HCT116 (cell line): ENCODE data around the gene SYT3. TPM values are rescaled to one million over a fixed set of nuclear protein-coding genes. Genes with fewer than 3 reads are reported as not detected.

Experiments used
- ATAC-seq: fragments of 200-7000 bp; cut with Tn5 transposase; 2 replicates; pipeline ENCODE4 v1.9.1; 2020; ENCODE audit warnings: mild to moderate bottlenecking, moderate library complexity
- BruUV-seq: library from RNA; stranded (reverse); fragments of 400-500 nt; replicated peaks from 2 replicates; lab custom pipeline; 2021; lab: Mats Ljungman, UMichigan
- CTCF ChIA-PET: fragments of 300-600 bp; sonication (Branson Sonifier 250); formaldehyde crosslinking; loops from one replicate; lab custom pipeline; 2021; ENCODE audit warnings: antibody characterized with exemption; lab: Charles Lee
- POLR2A ChIA-PET: fragments of 300-600, 350-600 bp; sonication (Branson Sonifier 250); formaldehyde crosslinking; loops from one replicate; lab custom pipeline; 2021; ENCODE audit warnings: antibody characterized with exemption; lab: Charles Lee
- RAD21 ChIA-PET, 2 experiments: fragments of 300-600 bp; sonication (Branson Sonifier 250); formaldehyde crosslinking; loops; one replicate each; lab custom pipeline; 2023; ENCODE audit warnings: low total read pairs in 2 of 2; ENCODE audit not compliant: uncharacterized antibody in 2 of 2, unreplicated experiment in 2 of 2, low non-redundant PET in 1 of 2; lab: Charles Lee
- DNase-seq: peaks from one replicate; pipeline ENCODE4 v3.0.0-alpha.2; 2010; ENCODE audit warnings: low read depth, low spot score
- H2AFZ ChIP-seq: fragments of 200-600 bp; shearing (Covaris generic), sonication (generic); 2 replicates; pipeline ENCODE4 v1.6.1; 2017; ENCODE audit warnings: low read depth, mixed run types, mixed read lengths, antibody characterized with exemption, low read length; ENCODE audit not compliant: poor library complexity, severe bottlenecking
- H3K27ac ChIP-seq: 2 replicates; pipeline ENCODE4 v1.5.1; 2012; ENCODE audit warnings: low read depth, low read length
- H3K27me3 ChIP-seq: fragments of 200-600 bp; sonication (generic); 2 replicates; pipeline ENCODE4 v1.6.1; 2016; ENCODE audit warnings: mixed run types, low read length, mixed read lengths; ENCODE audit not compliant: insufficient read depth
- H3K36me3 ChIP-seq, 2 experiments: fragments of 200-500 bp in 1 of 2; fragments of 200-600 bp in 1 of 2; sonication (Bioruptor generic) in 1 of 2; sonication (generic) in 1 of 2; 2 replicates each; pipeline versions ENCODE4 v1.5.1 to v1.6.1; 2014 to 2016; ENCODE audit warnings: low read length in 2 of 2, inconsistent platforms in 1 of 2, mixed read lengths in 1 of 2, mixed run types in 1 of 2; ENCODE audit not compliant: insufficient read depth in 2 of 2, control insufficient read depth in 1 of 2
- H3K4me1 ChIP-seq, 2 experiments: fragments of 200-600 bp in 1 of 2; sonication (generic) in 1 of 2; 2 replicates each; pipeline versions ENCODE4 v1.5.1 to v1.6.1; 2012 to 2017; ENCODE audit warnings: low read length in 2 of 2, inconsistent platforms in 1 of 2, mild to moderate bottlenecking in 1 of 2, mixed read lengths in 1 of 2, mixed run types in 1 of 2, moderate library complexity in 1 of 2; ENCODE audit not compliant: insufficient read depth in 2 of 2, control insufficient read depth in 1 of 2
- H3K4me2 ChIP-seq: fragments of 200-600 bp; sonication (generic); 2 replicates; pipeline ENCODE4 v1.6.1; 2017; ENCODE audit warnings: mixed run types, low read length, mixed read lengths
- H3K4me3 ChIP-seq, 2 experiments: fragments of 200-600 bp in 1 of 2; sonication (generic) in 1 of 2; replicated peaks in 1 of 2; 2 replicates each; pipeline ENCODE4 v1.5.1; 2011 to 2016; ENCODE audit warnings: low read length in 2 of 2, control low read depth in 1 of 2, low read depth in 1 of 2, mild to moderate bottlenecking in 1 of 2, mixed read lengths in 1 of 2, mixed run types in 1 of 2
- H3K79me2 ChIP-seq: fragments of 200-600 bp; sonication (generic); 2 replicates; pipeline ENCODE4 v1.6.1; 2017; ENCODE audit warnings: mild to moderate bottlenecking, mixed run types, low read length, moderate library complexity, mixed read lengths; ENCODE audit not compliant: insufficient read depth
- H3K9ac ChIP-seq: fragments of 200-600 bp; sonication (generic); 2 replicates; pipeline ENCODE4 v1.6.1; 2016; ENCODE audit warnings: low read length, mixed read lengths
- H3K9me2 ChIP-seq: fragments of 200-600 bp; sonication (generic), shearing (Covaris generic); 2 replicates; pipeline ENCODE4 v1.6.1; 2017; ENCODE audit warnings: mixed run types, mild to moderate bottlenecking, moderate library complexity; ENCODE audit not compliant: insufficient read depth
- H3K9me3 ChIP-seq, 2 experiments: fragments of 200-500 bp in 1 of 2; fragments of 200-600 bp in 1 of 2; sonication (Bioruptor generic) in 1 of 2; sonication (generic) in 1 of 2; 2 replicates each; pipeline ENCODE4 v1.6.1; 2014 to 2017; ENCODE audit warnings: low read length in 2 of 2, mixed read lengths in 2 of 2, inconsistent platforms in 1 of 2, low read depth in 1 of 2, mild to moderate bottlenecking in 1 of 2, mixed run types in 1 of 2, moderate library complexity in 1 of 2; ENCODE audit not compliant: control insufficient read depth in 1 of 2, insufficient read depth in 1 of 2
- H4K20me1 ChIP-seq: fragments of 200-600 bp; sonication (generic), shearing (Covaris generic); 2 replicates; pipeline ENCODE4 v1.6.1; 2017; ENCODE audit warnings: mixed run types, mild to moderate bottlenecking, moderate library complexity; ENCODE audit not compliant: insufficient read depth
- EGR1 ChIP-seq: IDR thresholded peaks from 2 replicates; pipeline ENCODE4 v1.6.1; 2012; ENCODE audit warnings: low read depth
- JUND ChIP-seq: IDR thresholded peaks from 2 replicates; pipeline ENCODE4 v1.6.1; 2012
- POLR2A ChIP-seq: IDR thresholded peaks from 2 replicates; pipeline ENCODE4 v1.7.0; 2011; ENCODE audit warnings: borderline replicate concordance; ENCODE audit not compliant: insufficient read depth, insufficient read length; ENCODE audit errors: extremely low read depth
- POLR2AphosphoS5 ChIP-seq: IDR thresholded peaks from 2 replicates; pipeline ENCODE4 v1.6.1; 2011; ENCODE audit warnings: mild to moderate bottlenecking, low read depth, low read length, moderate library complexity
- RAD21 ChIP-seq: IDR thresholded peaks from 2 replicates; pipeline ENCODE4 v1.6.1; 2012; ENCODE audit warnings: low read depth, mild to moderate bottlenecking
- SP1 ChIP-seq: IDR thresholded peaks from 2 replicates; pipeline ENCODE4 v1.6.1; 2012; ENCODE audit warnings: low read depth
- TCF7L2 ChIP-seq: IDR thresholded peaks from 2 replicates; pipeline ENCODE4 v1.7.0; 2011; ENCODE audit warnings: borderline replicate concordance, inconsistent platforms; ENCODE audit not compliant: insufficient read depth, insufficient read length; ENCODE audit errors: extremely low read depth
- ZFX ChIP-seq: fragments of 450-650 bp; IDR thresholded peaks from 2 replicates; pipeline ENCODE4 v1.6.1; 2017
- intact Hi-C: fragments of 100-400 bp; cut with micrococcal nuclease; formaldehyde crosslinking; loops from 2 replicates; pipeline ENCODE4 v1.10.0; 2022
- total RNA-seq: library from RNA; stranded (reverse); gene quantifications from one replicate; pipeline ENCODE4 v1.2.1, GENCODE V29; 2021; ENCODE audit not compliant: unreplicated experiment
- TF ChIP-seq, protein P1 (sequence below): IDR thresholded peaks from 2 replicates; pipeline ENCODE4 v1.6.1; 2011; ENCODE audit warnings: mild to moderate bottlenecking, low read length, moderate library complexity; ENCODE audit not compliant: insufficient replicate concordance; ENCODE audit errors: extremely low read depth
- TF ChIP-seq, protein P2 (sequence below), 3 experiments: fragments of 200-600 bp in 1 of 3; sonication (generic) in 1 of 3; IDR thresholded peaks in 2 of 3; conservative IDR thresholded peaks in 1 of 3; 2 replicates each; pipeline ENCODE4 v1.5.1; 2012 to 2017; ENCODE audit warnings: low read depth in 2 of 3, low read length in 2 of 3, antibody characterized with exemption in 1 of 3, borderline replicate concordance in 1 of 3, control low read depth in 1 of 3, mild to moderate bottlenecking in 1 of 3, mixed read lengths in 1 of 3, mixed run types in 1 of 3, moderate library complexity in 1 of 3; ENCODE audit not compliant: insufficient read depth in 1 of 3

Gene SYT3
- total RNA-seq, 1 experiment from 2014 or later, result 4.6 TPM

DNA sequence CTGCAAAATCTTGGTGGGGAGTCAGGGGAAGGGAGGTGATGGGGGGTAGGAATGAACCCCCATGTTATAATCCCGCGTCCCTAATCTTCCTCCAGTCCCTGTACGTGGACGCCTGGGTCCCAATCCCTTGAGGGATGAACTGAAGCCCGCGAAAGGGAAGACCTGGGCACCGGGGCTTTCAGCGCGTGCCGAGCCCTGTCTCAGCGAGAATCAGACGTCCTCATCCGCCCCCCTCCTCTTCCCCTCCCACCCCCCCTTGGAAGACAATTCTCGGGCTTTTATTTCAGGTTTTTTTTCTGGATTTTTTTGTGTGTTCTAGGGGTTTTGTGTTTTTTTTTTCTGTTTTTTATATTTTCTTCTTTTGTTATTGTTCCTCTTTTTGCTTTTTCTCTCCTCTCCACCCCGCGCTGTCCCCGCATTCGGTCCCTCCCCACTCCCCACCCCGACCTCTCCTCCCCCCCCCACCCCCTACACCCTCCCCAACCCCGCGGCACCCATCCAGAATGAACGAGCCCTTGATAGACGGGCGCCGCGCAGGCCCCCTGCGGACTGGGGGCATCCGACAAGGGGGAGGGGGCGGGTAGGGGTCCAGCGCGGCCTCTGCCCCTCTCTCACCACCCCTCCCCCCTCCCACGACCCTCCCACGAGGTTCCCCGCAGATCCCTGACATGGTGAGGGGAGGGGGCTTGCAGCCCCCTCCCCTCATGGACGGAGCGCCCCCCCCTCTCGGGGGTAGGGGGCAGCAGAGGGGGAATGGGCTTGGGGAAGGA, 19.8 kb upstream of the SYT3 start (continued):
- no peak for TF ChIP-seq RAD21
- TF ChIP-seq, all 23 proteins: peak for 0

DNA sequence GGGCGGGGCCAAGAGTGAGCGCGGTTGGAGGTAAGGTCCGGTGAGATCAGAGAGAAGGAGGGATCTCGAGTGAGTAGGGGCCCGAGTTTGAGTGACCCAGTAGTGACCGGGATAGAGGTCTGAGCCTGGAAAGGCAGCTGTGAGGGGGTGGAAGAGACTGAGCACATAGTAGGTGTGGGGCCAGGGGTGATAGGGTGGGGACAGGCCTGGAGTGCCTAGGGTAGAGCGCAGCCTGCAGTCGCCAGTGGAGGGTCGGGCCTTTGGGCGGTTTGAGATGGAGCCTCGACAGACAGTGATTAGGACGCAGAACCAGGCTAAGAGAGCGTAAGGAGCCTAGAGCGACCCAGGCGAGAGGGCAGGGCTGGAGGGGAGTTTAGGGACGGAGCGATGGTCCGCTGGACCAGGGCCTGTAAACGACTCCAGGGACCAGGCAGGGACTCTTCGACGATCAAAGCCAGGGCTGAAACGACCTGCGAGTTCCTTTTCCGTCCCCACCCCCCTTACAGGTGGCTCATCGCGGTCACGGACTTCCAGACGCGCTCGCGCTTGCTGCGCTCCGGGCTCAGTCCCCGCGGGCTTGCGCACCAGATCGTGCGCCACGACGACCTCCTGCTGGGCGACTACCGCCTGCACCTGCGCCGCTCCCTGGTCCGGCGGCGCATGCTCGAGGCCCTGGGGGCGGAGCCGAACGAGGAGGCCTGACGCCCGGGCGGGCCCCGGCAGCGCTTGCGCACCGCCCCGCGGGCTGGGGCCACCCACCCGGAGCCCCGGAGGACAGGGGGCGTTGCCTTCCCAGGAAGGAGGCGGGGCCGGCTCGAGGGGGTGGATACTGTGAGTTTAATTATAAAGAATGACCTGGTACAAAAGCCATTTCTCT, 19.0 kb upstream of the SYT3 start:
- peak; percentile 68 for DNase-seq
- peak overlapping the region; percentile 66 to 74 for H3K4me3 ChIP-seq

More for the DNA sequence above, 19.0 kb upstream of the SYT3 start:
- H3K27me3 ChIP-seq, result no peaks in the 10 kb centered on the region
- peaks cover 0 to 28% of the 10 kb centered on the region in 2 experiments; a peak in 3 of 4 replicates for H3K4me1 ChIP-seq
- no peaks in the 10 kb centered on the region for H3K9me3 ChIP-seq
- TF ChIP-seq, protein P1, sequence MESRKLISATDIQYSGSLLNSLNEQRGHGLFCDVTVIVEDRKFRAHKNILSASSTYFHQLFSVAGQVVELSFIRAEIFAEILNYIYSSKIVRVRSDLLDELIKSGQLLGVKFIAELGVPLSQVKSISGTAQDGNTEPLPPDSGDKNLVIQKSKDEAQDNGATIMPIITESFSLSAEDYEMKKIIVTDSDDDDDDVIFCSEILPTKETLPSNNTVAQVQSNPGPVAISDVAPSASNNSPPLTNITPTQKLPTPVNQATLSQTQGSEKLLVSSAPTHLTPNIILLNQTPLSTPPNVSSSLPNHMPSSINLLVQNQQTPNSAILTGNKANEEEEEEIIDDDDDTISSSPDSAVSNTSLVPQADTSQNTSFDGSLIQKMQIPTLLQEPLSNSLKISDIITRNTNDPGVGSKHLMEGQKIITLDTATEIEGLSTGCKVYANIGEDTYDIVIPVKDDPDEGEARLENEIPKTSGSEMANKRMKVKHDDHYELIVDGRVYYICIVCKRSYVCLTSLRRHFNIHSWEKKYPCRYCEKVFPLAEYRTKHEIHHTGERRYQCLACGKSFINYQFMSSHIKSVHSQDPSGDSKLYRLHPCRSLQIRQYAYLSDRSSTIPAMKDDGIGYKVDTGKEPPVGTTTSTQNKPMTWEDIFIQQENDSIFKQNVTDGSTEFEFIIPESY, result no peak
- TF ChIP-seq POLR2A, result peak; percentile 66
- TF ChIP-seq POLR2AphosphoS5, result peak; percentile 65
- TF ChIP-seq, protein P2, sequence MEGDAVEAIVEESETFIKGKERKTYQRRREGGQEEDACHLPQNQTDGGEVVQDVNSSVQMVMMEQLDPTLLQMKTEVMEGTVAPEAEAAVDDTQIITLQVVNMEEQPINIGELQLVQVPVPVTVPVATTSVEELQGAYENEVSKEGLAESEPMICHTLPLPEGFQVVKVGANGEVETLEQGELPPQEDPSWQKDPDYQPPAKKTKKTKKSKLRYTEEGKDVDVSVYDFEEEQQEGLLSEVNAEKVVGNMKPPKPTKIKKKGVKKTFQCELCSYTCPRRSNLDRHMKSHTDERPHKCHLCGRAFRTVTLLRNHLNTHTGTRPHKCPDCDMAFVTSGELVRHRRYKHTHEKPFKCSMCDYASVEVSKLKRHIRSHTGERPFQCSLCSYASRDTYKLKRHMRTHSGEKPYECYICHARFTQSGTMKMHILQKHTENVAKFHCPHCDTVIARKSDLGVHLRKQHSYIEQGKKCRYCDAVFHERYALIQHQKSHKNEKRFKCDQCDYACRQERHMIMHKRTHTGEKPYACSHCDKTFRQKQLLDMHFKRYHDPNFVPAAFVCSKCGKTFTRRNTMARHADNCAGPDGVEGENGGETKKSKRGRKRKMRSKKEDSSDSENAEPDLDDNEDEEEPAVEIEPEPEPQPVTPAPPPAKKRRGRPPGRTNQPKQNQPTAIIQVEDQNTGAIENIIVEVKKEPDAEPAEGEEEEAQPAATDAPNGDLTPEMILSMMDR (IDR thresholded peaks at IDR 0.05 in 2 of 3, conservative IDR thresholded peaks at IDR 0.05 in 1 of 3; ENCODE audit: borderline replicate concordance in 1 of 3, insufficient read depth in 1 of 3, low read depth in 2 of 3, low read length in 2 of 3), result no peak
- no peak for TF ChIP-seq SP1
- no peak for TF ChIP-seq JUND
- TF ChIP-seq ZFX, result peak; percentile 77; the same call in 1 of the 2 replicates
- TF ChIP-seq EGR1, result 0 out of 2 replicates have a peak, but pooled peaks have one; percentile 23
- TF ChIP-seq TCF7L2, result peak; percentile 86
- TSS peak; percentile 99 for BruUV-seq
- peak overlapping the region; percentile 80 for H3K9ac ChIP-seq
- H3K36me3 ChIP-seq, result no peaks in the 10 kb centered on the region
- POLR2A ChIA-PET, result no interaction called here
- peak; percentile 63 for ATAC-seq
- H2AFZ ChIP-seq, result no peak overlapping the region
- peak overlapping the region; percentile 81 for H3K27ac ChIP-seq
- RAD21 ChIA-PET, result interaction anchor here in 1 of 2 experiments (0.5 kb wide), 1 partner anchor 125 kb away, joined by 6 read pairs; no protein-coding TSS in a partner anchor
- H3K79me2 ChIP-seq, result no peaks in the 10 kb centered on the region
- H3K4me2 ChIP-seq, result peak overlapping the region; percentile 92
- CTCF ChIA-PET, result interaction anchor here (1.0 kb wide), 2 partner anchors 11 to 103 kb away, joined by 4 to 6 read pairs; no protein-coding TSS in a partner anchor
- intact Hi-C loops, result loop anchor here (5.0 to 10.0 kb wide), 2 partner anchors 124 to 291 kb away; partner anchors contain the start of gene NAPSA
- H4K20me1 ChIP-seq, result no peaks in the 10 kb centered on the region
- H3K9me2 ChIP-seq, result no peaks in the 10 kb centered on the region
